GM13977 (cell line): ENCODE results near the gene DDI2.

Source experiments
- DNase-seq: peaks from one replicate; pipeline ENCODE4 v3.0.0; 2012; ENCODE audit warnings: low spot score
- CTCF ChIP-seq: IDR thresholded peaks from 2 replicates; pipeline ENCODE4 v1.5.1; 2012; ENCODE audit warnings: mild to moderate bottlenecking, control low read depth; ENCODE audit not compliant: insufficient read depth; ENCODE audit errors: extremely low read depth, missing control alignments
- in situ Hi-C: fragments of 300-500 bp; cut with MboI; formaldehyde crosslinking; loops from one replicate; pipeline ENCODE4 v1.12.0; 2022; ENCODE audit warnings: low sequenced_read_pairs, low pct_unique_long_range_greater_than_20kb, mixed read lengths, inconsistent platforms; ENCODE audit not compliant: unreplicated experiment

Gene DDI2

GRCh38 chr1:15707239-15707925, 90.1 kb downstream of the DDI2 start:
- no peak for TF ChIP-seq CTCF
- DNase-seq, result no peak
- in situ Hi-C loops, result no loop called here

- no peak for DNase-seq
- in situ Hi-C loops, result no loop called here
- no peak for TF ChIP-seq CTCF
Observed at GRCh38 chr1:15708486-15709137, 91.4 kb downstream of the DDI2 start.

- in situ Hi-C loops, result no loop called here
- TF ChIP-seq CTCF, result no peak
- DNase-seq, result no peak
Observed at GRCh38 chr1:15709226-15709625, 92.0 kb downstream of the DDI2 start.

- DNase-seq, result no peak
- TF ChIP-seq CTCF, result no peak
- in situ Hi-C loops, result loop anchor here (10.0 kb wide), 1 partner anchor 117 kb away; no protein-coding TSS in a partner anchor
Observed at GRCh38 chr1:15712168-15712567, 94.9 kb downstream of the DDI2 start.

- in situ Hi-C loops, result loop anchor here (10.0 kb wide), 1 partner anchor 120 kb away; no protein-coding TSS in a partner anchor
- no peak for DNase-seq
- no peak for TF ChIP-seq CTCF
Observed at GRCh38 chr1:15714406-15715136, 97.3 kb downstream of the DDI2 start.

- in situ Hi-C loops, result loop anchor here (10.0 kb wide), 1 partner anchor 123 kb away; no protein-coding TSS in a partner anchor
- TF ChIP-seq CTCF, result no peak
- no peak for DNase-seq
Observed at GRCh38 chr1:15717418-15718125, 100.3 kb downstream of the DDI2 start.
